ENCODE results near the gene LYPLA2.
"Not testable (repeated sequence)": the region's sequence is repeated elsewhere in the genome, so short reads cannot be mapped to it uniquely, and the experiment has no call there.

LYPLA2 gene

GRCh38 chr1:23788695-23789094 lies 2.2 kb upstream of the LYPLA2 start:
- CTCF ChIA-PET: interaction anchor here (1.1 to 16.4 kb wide), 5 partner anchors 9 to 22 kb away, joined by 3 to 169 read pairs (median 5); partner anchors contain the start of gene PITHD1
- TF ChIP-seq, protein P1, sequence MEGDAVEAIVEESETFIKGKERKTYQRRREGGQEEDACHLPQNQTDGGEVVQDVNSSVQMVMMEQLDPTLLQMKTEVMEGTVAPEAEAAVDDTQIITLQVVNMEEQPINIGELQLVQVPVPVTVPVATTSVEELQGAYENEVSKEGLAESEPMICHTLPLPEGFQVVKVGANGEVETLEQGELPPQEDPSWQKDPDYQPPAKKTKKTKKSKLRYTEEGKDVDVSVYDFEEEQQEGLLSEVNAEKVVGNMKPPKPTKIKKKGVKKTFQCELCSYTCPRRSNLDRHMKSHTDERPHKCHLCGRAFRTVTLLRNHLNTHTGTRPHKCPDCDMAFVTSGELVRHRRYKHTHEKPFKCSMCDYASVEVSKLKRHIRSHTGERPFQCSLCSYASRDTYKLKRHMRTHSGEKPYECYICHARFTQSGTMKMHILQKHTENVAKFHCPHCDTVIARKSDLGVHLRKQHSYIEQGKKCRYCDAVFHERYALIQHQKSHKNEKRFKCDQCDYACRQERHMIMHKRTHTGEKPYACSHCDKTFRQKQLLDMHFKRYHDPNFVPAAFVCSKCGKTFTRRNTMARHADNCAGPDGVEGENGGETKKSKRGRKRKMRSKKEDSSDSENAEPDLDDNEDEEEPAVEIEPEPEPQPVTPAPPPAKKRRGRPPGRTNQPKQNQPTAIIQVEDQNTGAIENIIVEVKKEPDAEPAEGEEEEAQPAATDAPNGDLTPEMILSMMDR (IDR thresholded peaks at IDR 0.05; ENCODE audit: control extremely low read depth, extremely low read depth, low read depth, missing control alignments): no peak
- POLR2A ChIA-PET: interaction anchor here (0.6 kb wide), 1 partner anchor 182 kb away, joined by 3 read pairs; no protein-coding TSS in a partner anchor
- DNase-seq (ENCODE audit: extremely low spot score): no peak

DNA sequence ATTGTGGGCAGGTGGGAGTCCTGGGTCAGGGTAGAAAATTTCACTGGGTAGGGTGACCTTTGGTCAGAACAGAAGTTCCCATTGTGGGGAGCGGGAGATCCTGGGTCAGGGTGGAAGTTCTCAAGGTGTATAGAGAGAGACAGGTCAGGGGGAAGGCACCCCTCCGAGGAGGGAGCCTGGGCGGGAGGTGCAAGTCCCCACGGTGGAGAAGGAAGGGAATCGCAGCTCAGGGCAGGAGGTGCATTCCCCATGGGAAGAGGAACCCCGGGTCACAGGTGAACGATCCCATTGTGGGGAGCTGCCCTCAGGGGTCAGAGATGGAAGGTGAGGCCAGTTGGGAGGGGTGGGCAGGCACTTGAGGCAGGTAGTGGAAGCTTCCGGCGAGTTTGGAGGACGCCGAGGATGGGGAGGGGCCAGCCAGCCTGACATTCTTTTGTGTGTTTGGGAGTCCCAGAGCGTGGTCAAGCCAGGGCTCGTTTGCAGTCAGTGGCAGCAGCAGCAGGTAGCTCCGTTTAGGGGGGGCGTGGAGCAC lies 637 bp downstream of the LYPLA2 start:
- TF ChIP-seq, protein P1 (IDR thresholded peaks at IDR 0.05; ENCODE audit: control extremely low read depth, extremely low read depth, low read depth, missing control alignments): no peak
- CTCF ChIA-PET: interaction anchor here (1.1 to 16.4 kb wide), 3 partner anchors 19 to 125 kb away, joined by 3 to 169 read pairs (median 11); no protein-coding TSS in a partner anchor
- DNase-seq (ENCODE audit: extremely low spot score): peak; percentile 61
- POLR2A ChIA-PET: interaction anchor here (0.6 to 2.0 kb wide), 3 partner anchors 10 to 25 kb away, joined by 3 to 6 read pairs (median 5); partner anchors contain the start of gene PITHD1

DNA sequence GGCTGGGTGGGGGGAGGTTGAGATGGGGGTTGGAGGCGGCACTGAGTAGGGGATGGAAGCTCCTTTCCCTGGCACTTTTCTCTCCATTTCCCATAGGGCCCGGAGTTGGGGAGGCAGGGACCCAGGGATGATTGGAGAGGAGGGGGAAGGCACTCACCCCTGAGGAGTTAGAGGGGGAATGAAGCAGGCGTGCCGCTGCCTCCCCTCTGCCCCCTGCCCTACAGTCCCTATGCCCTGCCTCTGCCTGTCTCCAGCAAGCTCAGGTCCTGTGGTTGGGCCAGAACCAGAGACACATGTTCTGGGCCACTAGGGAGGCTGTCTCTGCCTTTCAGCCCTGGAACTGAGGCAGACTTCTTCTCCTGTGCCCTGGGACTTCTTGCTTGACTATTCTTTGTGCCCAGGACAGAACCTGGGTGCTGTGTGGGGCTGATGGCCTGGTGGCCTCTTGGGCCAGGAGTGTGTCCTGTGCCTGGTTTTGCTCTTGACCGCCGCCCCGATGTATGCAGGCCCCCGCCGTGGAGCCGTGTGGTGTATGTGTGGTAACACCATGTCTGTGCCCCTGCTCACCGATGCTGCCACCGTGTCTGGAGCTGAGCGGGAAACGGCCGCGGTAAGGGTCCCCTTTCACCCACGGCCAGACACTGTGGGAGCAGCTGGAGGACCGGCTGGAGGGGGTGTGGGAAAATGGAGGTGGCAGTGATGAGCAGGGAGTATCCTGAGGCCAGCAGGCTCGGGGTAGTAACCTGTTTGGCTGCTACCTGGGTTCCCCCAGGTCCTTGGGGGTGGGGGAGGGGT lies 1.4 kb downstream of the LYPLA2 start:
- POLR2A ChIA-PET: interaction anchor here (0.6 to 2.0 kb wide), 2 partner anchors 9 to 26 kb away, joined by 5 to 6 read pairs; no protein-coding TSS in a partner anchor
- no peak for DNase-seq (ENCODE audit: extremely low spot score)
- TF ChIP-seq, protein P1 (IDR thresholded peaks at IDR 0.05; ENCODE audit: control extremely low read depth, extremely low read depth, low read depth, missing control alignments): no peak
- CTCF ChIA-PET: interaction anchor here (1.1 to 16.4 kb wide), 3 partner anchors 18 to 125 kb away, joined by 3 to 169 read pairs (median 11); no protein-coding TSS in a partner anchor

- POLR2A ChIA-PET: interaction anchor here (1.1 kb wide), 1 partner anchor 13 kb away, joined by 3 read pairs; no protein-coding TSS in a partner anchor
- CTCF ChIA-PET: interaction anchor here (1.7 to 16.4 kb wide), 2 partner anchors 17 to 123 kb away, joined by 8 to 169 read pairs; no protein-coding TSS in a partner anchor
- peak; percentile 45 for DNase-seq (ENCODE audit: extremely low spot score)
- TF ChIP-seq, protein P1 (IDR thresholded peaks at IDR 0.05; ENCODE audit: control extremely low read depth, extremely low read depth, low read depth, missing control alignments): no peak
Observed at GRCh38 chr1:23793018-23793781, 2.3 kb downstream of the LYPLA2 start.

DNA sequence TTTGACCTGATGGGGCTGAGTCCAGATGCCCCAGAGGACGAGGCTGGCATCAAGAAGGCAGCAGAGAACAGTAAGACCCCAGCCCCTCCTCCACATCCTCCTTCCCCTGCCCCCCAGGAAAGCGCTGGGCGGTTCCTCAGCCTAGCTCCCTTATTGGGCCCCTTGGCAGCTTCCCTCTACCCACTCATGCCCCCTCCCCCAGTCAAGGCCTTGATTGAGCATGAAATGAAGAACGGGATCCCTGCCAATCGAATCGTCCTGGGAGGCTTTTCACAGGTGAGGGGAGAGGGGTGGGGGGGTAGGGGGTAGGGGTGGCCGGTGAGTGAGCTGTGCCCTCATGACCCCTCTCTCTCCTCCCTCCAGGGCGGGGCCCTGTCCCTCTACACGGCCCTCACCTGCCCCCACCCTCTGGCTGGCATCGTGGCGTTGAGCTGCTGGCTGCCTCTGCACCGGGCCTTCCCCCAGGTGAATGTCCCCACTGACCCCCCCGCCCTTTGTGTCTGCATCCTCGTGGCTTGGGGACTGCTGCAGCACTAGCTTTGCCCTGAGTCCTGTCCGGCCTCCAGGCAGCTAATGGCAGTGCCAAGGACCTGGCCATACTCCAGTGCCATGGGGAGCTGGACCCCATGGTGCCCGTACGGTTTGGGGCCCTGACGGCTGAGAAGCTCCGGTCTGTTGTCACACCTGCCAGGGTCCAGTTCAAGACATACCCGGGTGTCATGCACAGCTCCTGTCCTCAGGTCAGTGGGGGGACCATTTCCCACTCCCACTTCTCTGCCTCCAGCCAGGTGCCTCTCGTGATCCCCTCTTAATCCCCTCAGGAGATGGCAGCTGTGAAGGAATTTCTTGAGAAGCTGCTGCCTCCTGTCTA lies 3.2 kb downstream of the LYPLA2 start:
- no peak for DNase-seq (ENCODE audit: extremely low spot score)
- ChIA-PET POLR2A (interaction anchor here (1.1 kb wide), 1 partner anchor 13 kb away, joined by 3 read pairs; no protein-coding TSS in a partner anchor), CTCF (interaction anchor here (1.2 to 16.4 kb wide), 4 partner anchors 16 to 123 kb away, joined by 3 to 169 read pairs (median 8); no protein-coding TSS in a partner anchor)
- TF ChIP-seq, protein P1 (IDR thresholded peaks at IDR 0.05; ENCODE audit: control extremely low read depth, extremely low read depth, low read depth, missing control alignments): no peak

GRCh38 chr1:23794732-23795182 lies 3.8 kb downstream of the LYPLA2 start:
- DNase-seq (ENCODE audit: extremely low spot score); POLR2A ChIA-PET: not testable (repeated sequence)
- CTCF ChIA-PET: interaction anchor here (1.2 to 16.4 kb wide), 4 partner anchors 16 to 122 kb away, joined by 3 to 169 read pairs (median 8); no protein-coding TSS in a partner anchor
